Suprapubic skin (tissue), 4 donors: ENCODE results near the gene MCOLN2.
"Not testable (repeated sequence)": the region's sequence is repeated elsewhere in the genome, so short reads cannot be mapped to it uniquely, and the experiment has no call there.

Source experiments
- CTCF ChIP-seq, 2 donors: fragments of 200-600 bp in 1 of 2; fragments of 450-650 bp in 1 of 2; sonication (generic) in 1 of 2; IDR thresholded peaks; one replicate each; pipeline ENCODE4 v1.5.1; 2016 to 2019; ENCODE audit warnings: antibody characterized with exemption in 2 of 2, mild to moderate bottlenecking in 1 of 2, moderate library complexity in 1 of 2
- EP300 ChIP-seq: sonication (generic); formaldehyde crosslinking; IDR thresholded peaks from one replicate; pipeline ENCODE4 v1.6.1; 2017; ENCODE audit warnings: antibody characterized with exemption
- POLR2A ChIP-seq, 2 donors: fragments of 450-650 bp; IDR thresholded peaks; one replicate each; pipeline ENCODE4 v1.6.1; 2017; ENCODE audit warnings: antibody characterized with exemption in 2 of 2, mild to moderate bottlenecking in 2 of 2, moderate library complexity in 2 of 2
- POLR2AphosphoS5 ChIP-seq, 3 donors: sonication (generic); formaldehyde crosslinking; IDR thresholded peaks; one replicate each; pipeline ENCODE4 v1.6.1; 2017; ENCODE audit warnings: antibody characterized with exemption in 3 of 3

- TF ChIP-seq CTCF (IDR thresholded peaks at IDR 0.05); POLR2AphosphoS5 (IDR thresholded peaks at IDR 0.05); EP300; POLR2A (IDR thresholded peaks at IDR 0.05): not testable (repeated sequence)
Observed at GRCh38 chr1:85005641-85006040, 8.7 kb upstream of the MCOLN2 start.
